PFSK-1 (cell line): ENCODE data around the gene ARHGAP5.

Experiments used
- POLR2AphosphoS5 ChIP-seq: IDR thresholded peaks from 2 replicates; pipeline ENCODE4 v1.6.1; 2012; ENCODE audit warnings: low read depth, mild to moderate bottlenecking, control low read depth, low read length, moderate library complexity
- TAF1 ChIP-seq: IDR thresholded peaks from 2 replicates; pipeline ENCODE4 v1.6.1; 2012; ENCODE audit warnings: low read length, control low read depth, borderline replicate concordance; ENCODE audit not compliant: insufficient read depth
- TF ChIP-seq, protein P1 (sequence below), 2 experiments: IDR thresholded peaks; 2 replicates each; pipeline versions ENCODE4 v1.6.1 to v1.8.0; 2011 to 2012; ENCODE audit warnings: low read depth in 2 of 2, low read length in 2 of 2, control low read depth in 1 of 2, inconsistent platforms in 1 of 2, mild to moderate bottlenecking in 1 of 2, moderate library complexity in 1 of 2; ENCODE audit not compliant: insufficient read depth in 1 of 2

DNA sequence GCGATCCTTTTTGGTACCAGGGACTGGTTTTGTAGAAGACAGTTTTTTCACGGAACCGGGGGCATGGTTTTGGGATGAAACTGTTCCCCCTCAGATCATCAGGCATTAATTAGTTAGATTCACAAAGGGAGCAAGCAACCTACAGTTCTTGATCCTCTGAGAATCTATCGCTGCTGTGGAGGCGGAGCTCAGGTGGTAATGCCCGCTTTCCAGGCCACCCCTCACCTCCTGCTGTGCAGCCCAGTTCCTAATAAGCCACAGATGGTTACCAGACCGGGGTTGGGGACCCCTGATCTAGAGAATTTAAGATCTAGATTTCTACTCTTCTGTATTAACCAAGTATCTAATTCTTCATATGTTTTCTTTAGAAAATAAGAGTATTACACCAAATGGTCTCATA is 4.8 kb downstream of the ARHGAP5 start:
- no peak for TF ChIP-seq TAF1
- TF ChIP-seq POLR2AphosphoS5, result no peak
- TF ChIP-seq, protein P1, sequence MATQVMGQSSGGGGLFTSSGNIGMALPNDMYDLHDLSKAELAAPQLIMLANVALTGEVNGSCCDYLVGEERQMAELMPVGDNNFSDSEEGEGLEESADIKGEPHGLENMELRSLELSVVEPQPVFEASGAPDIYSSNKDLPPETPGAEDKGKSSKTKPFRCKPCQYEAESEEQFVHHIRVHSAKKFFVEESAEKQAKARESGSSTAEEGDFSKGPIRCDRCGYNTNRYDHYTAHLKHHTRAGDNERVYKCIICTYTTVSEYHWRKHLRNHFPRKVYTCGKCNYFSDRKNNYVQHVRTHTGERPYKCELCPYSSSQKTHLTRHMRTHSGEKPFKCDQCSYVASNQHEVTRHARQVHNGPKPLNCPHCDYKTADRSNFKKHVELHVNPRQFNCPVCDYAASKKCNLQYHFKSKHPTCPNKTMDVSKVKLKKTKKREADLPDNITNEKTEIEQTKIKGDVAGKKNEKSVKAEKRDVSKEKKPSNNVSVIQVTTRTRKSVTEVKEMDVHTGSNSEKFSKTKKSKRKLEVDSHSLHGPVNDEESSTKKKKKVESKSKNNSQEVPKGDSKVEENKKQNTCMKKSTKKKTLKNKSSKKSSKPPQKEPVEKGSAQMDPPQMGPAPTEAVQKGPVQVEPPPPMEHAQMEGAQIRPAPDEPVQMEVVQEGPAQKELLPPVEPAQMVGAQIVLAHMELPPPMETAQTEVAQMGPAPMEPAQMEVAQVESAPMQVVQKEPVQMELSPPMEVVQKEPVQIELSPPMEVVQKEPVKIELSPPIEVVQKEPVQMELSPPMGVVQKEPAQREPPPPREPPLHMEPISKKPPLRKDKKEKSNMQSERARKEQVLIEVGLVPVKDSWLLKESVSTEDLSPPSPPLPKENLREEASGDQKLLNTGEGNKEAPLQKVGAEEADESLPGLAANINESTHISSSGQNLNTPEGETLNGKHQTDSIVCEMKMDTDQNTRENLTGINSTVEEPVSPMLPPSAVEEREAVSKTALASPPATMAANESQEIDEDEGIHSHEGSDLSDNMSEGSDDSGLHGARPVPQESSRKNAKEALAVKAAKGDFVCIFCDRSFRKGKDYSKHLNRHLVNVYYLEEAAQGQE (IDR thresholded peaks at IDR 0.05; ENCODE audit: insufficient read depth in 1 of 2, low read depth in 2 of 2, low read length in 2 of 2), result no peak
